NCI-H2107 (cell line): ENCODE results near the gene ANXA3.
"Not testable (repeated sequence)": the region's sequence is repeated elsewhere in the genome, so short reads cannot be mapped to it uniquely, and the experiment has no call there.

ENCODE experiments used
- DNase-seq: peaks from one replicate; lab custom pipeline; 2025; lab: John Stamatoyannopoulos, UW

Gene ANXA3

GRCh38 chr4:78578674-78579425 is 27.3 kb downstream of the ANXA3 start:
- DNase-seq = no peak

- no peak for DNase-seq
Observed at GRCh38 chr4:78581618-78582017, 30.0 kb downstream of the ANXA3 start.

- DNase-seq = no peak
Observed at GRCh38 chr4:78584863-78585547, 33.4 kb downstream of the ANXA3 start.

- DNase-seq = no peak
Observed at GRCh38 chr4:78585633-78586032, 34.1 kb downstream of the ANXA3 start.

- no peak for DNase-seq
Observed at GRCh38 chr4:78588894-78589545, 37.5 kb downstream of the ANXA3 start.

- DNase-seq = no peak
Observed at GRCh38 chr4:78591404-78591803, 39.8 kb downstream of the ANXA3 start.

- DNase-seq = no peak
Observed at GRCh38 chr4:78592088-78592783, 40.7 kb downstream of the ANXA3 start.

- DNase-seq = no peak
Observed at GRCh38 chr4:78596111-78596742, 44.7 kb downstream of the ANXA3 start.

GRCh38 chr4:78598431-78598830 is 46.9 kb downstream of the ANXA3 start:
- DNase-seq = not testable (repeated sequence)

GRCh38 chr4:78599147-78599546 is 47.6 kb downstream of the ANXA3 start:
- DNase-seq = no peak

- DNase-seq = no peak
Observed at GRCh38 chr4:78599931-78600375, 48.4 kb downstream of the ANXA3 start.

GRCh38 chr4:78601013-78601412 is 49.4 kb downstream of the ANXA3 start:
- DNase-seq = no peak

- DNase-seq = no peak
Observed at GRCh38 chr4:78602334-78602733, 50.8 kb downstream of the ANXA3 start.

GRCh38 chr4:78603384-78603783 is 51.8 kb downstream of the ANXA3 start:
- no peak for DNase-seq

- DNase-seq = no peak
Observed at GRCh38 chr4:78604988-78605387, 53.4 kb downstream of the ANXA3 start.

- no peak for DNase-seq
Observed at GRCh38 chr4:78606035-78606434, 54.5 kb downstream of the ANXA3 start.

GRCh38 chr4:78606530-78607095 is 55.0 kb downstream of the ANXA3 start:
- no peak for DNase-seq

- no peak for DNase-seq
Observed at GRCh38 chr4:78608684-78609083, 57.1 kb downstream of the ANXA3 start.

- no peak for DNase-seq
Observed at GRCh38 chr4:78609580-78609979, 58.0 kb downstream of the ANXA3 start.

- no peak for DNase-seq
Observed at GRCh38 chr4:78610546-78611214, 59.1 kb downstream of the ANXA3 start.

- DNase-seq = no peak
Observed at GRCh38 chr4:78611215-78611558, 59.6 kb downstream of the ANXA3 start.
